ENCODE results near the gene MAN1B1.

GRCh38 chr9:137110911-137111787 is 24.4 kb downstream of the MAN1B1 start:
- no peak for TF ChIP-seq CSDC2 (CRISPR knock-in tag; IDR thresholded peaks at IDR 0.05)
- no peak for TF ChIP-seq GLIS3 (CRISPR knock-in tag; IDR thresholded peaks at IDR 0.05)
- TF ChIP-seq PATZ1 (CRISPR knock-in tag; IDR thresholded peaks at IDR 0.05; ENCODE audit: borderline replicate concordance), result no peak
- TF ChIP-seq RARB (CRISPR knock-in tag; IDR thresholded peaks at IDR 0.05), result no peak
- no peak for TF ChIP-seq ZFP30 (CRISPR knock-in tag; IDR thresholded peaks at IDR 0.05)
- TF ChIP-seq ESRRG (CRISPR knock-in tag; IDR thresholded peaks at IDR 0.05), result no peak
- TF ChIP-seq ZC3H10 (CRISPR knock-in tag; IDR thresholded peaks at IDR 0.05), result no peak
- no peak for TF ChIP-seq ARNTL (CRISPR knock-in tag; IDR thresholded peaks at IDR 0.05; ENCODE audit: borderline replicate concordance, low read depth)
- no peak for TF ChIP-seq BACH2 (CRISPR knock-in tag; IDR thresholded peaks at IDR 0.05; ENCODE audit: borderline replicate concordance)
- TF ChIP-seq CREB5 (CRISPR knock-in tag; IDR thresholded peaks at IDR 0.05; ENCODE audit: low read depth), result no peak
- no peak for TF ChIP-seq ZNF565 (CRISPR knock-in tag; conservative IDR thresholded peaks at IDR 0.05; ENCODE audit: low read depth)
- TF ChIP-seq PPARA (CRISPR knock-in tag; IDR thresholded peaks at IDR 0.05; ENCODE audit: borderline replicate concordance), result no peak
- TF ChIP-seq SNAI2 (CRISPR knock-in tag; IDR thresholded peaks at IDR 0.05), result no peak
